HG03135 (cell line): Measurements from ENCODE around the gene FRMPD4.

Experiments
- ATAC-seq: cut with Tn5 transposase; IDR thresholded peaks from one replicate; pipeline ENCODE4 v1.9.1; 2021; ENCODE audit warnings: mild to moderate bottlenecking, moderate library complexity; ENCODE audit not compliant: unreplicated experiment

FRMPD4 gene

GRCh38 chrX:12423346-12423745 lies 285.1 kb downstream of the FRMPD4 start:
- ATAC-seq: no peak

- no peak for ATAC-seq
Measured at GRCh38 chrX:12425496-12425895, 287.2 kb downstream of the FRMPD4 start.

- ATAC-seq: no peak
Measured at GRCh38 chrX:12426420-12426819, 288.1 kb downstream of the FRMPD4 start.

- no peak for ATAC-seq
Measured at GRCh38 chrX:12434493-12434892, 296.2 kb downstream of the FRMPD4 start.

GRCh38 chrX:12439416-12439815 lies 301.1 kb downstream of the FRMPD4 start:
- no peak for ATAC-seq

- no peak for ATAC-seq
Measured at GRCh38 chrX:12440246-12440645, 302.0 kb downstream of the FRMPD4 start.

- ATAC-seq: no peak
Measured at GRCh38 chrX:12441381-12442128, 303.3 kb downstream of the FRMPD4 start.

- ATAC-seq: peak; percentile 87
Measured at GRCh38 chrX:12443534-12444098, 305.3 kb downstream of the FRMPD4 start.

- ATAC-seq: no peak
Measured at GRCh38 chrX:12446342-12447075, 308.2 kb downstream of the FRMPD4 start.

- no peak for ATAC-seq
Measured at GRCh38 chrX:12447448-12448064, 309.3 kb downstream of the FRMPD4 start.

- ATAC-seq: no peak
Measured at GRCh38 chrX:12452268-12452667, 314.0 kb downstream of the FRMPD4 start.

GRCh38 chrX:12460929-12461328 lies 322.7 kb downstream of the FRMPD4 start:
- ATAC-seq: no peak

- ATAC-seq: no peak
Measured at GRCh38 chrX:12463052-12463451, 324.8 kb downstream of the FRMPD4 start.

- no peak for ATAC-seq
Measured at GRCh38 chrX:12463873-12464272, 325.6 kb downstream of the FRMPD4 start.

- no peak for ATAC-seq
Measured at GRCh38 chrX:12467321-12467720, 329.0 kb downstream of the FRMPD4 start.

- ATAC-seq: no peak
Measured at GRCh38 chrX:12469296-12469695, 331.0 kb downstream of the FRMPD4 start.

- no peak for ATAC-seq
Measured at GRCh38 chrX:12471061-12471460, 332.8 kb downstream of the FRMPD4 start.

GRCh38 chrX:12480956-12481355 lies 342.7 kb downstream of the FRMPD4 start:
- ATAC-seq: no peak

- no peak for ATAC-seq
Measured at GRCh38 chrX:12488220-12488619, 349.9 kb downstream of the FRMPD4 start.

- no peak for ATAC-seq
Measured at GRCh38 chrX:12488771-12489170, 350.5 kb downstream of the FRMPD4 start.

- no peak for ATAC-seq
Measured at GRCh38 chrX:12489341-12489740, 351.1 kb downstream of the FRMPD4 start.
